Osteoblast (primary cell): ENCODE results near the gene FGFBP1. TPM values are rescaled to one million over a fixed set of nuclear protein-coding genes. Genes with fewer than 3 reads are reported as not detected.

ENCODE experiments used
- DNase-seq: peaks from one replicate; pipeline ENCODE4 v3.0.0; 2011; ENCODE audit warnings: low spot score, mixed read lengths; ENCODE audit not compliant: insufficient read length; ENCODE audit errors: missing footprints
- H2AFZ ChIP-seq: 2 replicates; pipeline ENCODE4 v1.6.0; 2011; ENCODE audit warnings: mild to moderate bottlenecking, low read length
- H3K27ac ChIP-seq: 2 replicates; pipeline ENCODE4 v1.5.1; 2011; ENCODE audit warnings: mild to moderate bottlenecking, low read depth, low read length, moderate library complexity
- H3K27me3 ChIP-seq: 2 replicates; pipeline ENCODE4 v1.6.0; 2012; ENCODE audit warnings: mild to moderate bottlenecking, control low read depth, inconsistent platforms, low read length, moderate library complexity; ENCODE audit not compliant: insufficient read depth
- H3K36me3 ChIP-seq: 2 replicates; pipeline ENCODE4 v1.5.1; 2011; ENCODE audit warnings: mild to moderate bottlenecking, low read length, control low read depth, moderate library complexity; ENCODE audit not compliant: insufficient read depth
- H3K4me1 ChIP-seq: 2 replicates; pipeline ENCODE4 v1.5.1; 2011; ENCODE audit warnings: mild to moderate bottlenecking, low read length, control low read depth, moderate library complexity; ENCODE audit not compliant: insufficient read depth
- H3K4me2 ChIP-seq: 2 replicates; pipeline ENCODE4 v1.6.0; 2011; ENCODE audit warnings: mild to moderate bottlenecking, low read length; ENCODE audit not compliant: insufficient read depth
- H3K4me3 ChIP-seq: fragments of 200-600 bp; sonication (generic); 3 replicates; pipeline ENCODE4 v1.5.1; 2012; ENCODE audit warnings: mild to moderate bottlenecking, low read length, inconsistent platforms; ENCODE audit not compliant: insufficient read depth
- H3K79me2 ChIP-seq: 2 replicates; pipeline ENCODE4 v1.6.0; 2012; ENCODE audit warnings: mild to moderate bottlenecking, low read length, control low read depth, inconsistent platforms; ENCODE audit not compliant: insufficient read depth
- H3K9me3 ChIP-seq: 2 replicates; pipeline ENCODE4 v1.5.1; 2011; ENCODE audit warnings: low read depth, low read length, control low read depth
- H4K20me1 ChIP-seq: 2 replicates; pipeline ENCODE4 v1.6.0; 2012; ENCODE audit warnings: mild to moderate bottlenecking, low read length, control low read depth; ENCODE audit not compliant: insufficient read depth
- total RNA-seq: library from RNA; depleted of rRNA; stranded (reverse); fragments of >200 nt; gene quantifications from 2 replicates; pipeline ENCODE4 v1.2.3, GENCODE V29; 2012
- TF ChIP-seq, protein P1 (sequence below): IDR thresholded peaks from 2 replicates; pipeline ENCODE4 v1.5.1; 2011; ENCODE audit warnings: mild to moderate bottlenecking, low read depth, low read length, moderate library complexity; ENCODE audit errors: extremely low read depth

Gene FGFBP1
- total RNA-seq, 1 donor = not detected

DNA sequence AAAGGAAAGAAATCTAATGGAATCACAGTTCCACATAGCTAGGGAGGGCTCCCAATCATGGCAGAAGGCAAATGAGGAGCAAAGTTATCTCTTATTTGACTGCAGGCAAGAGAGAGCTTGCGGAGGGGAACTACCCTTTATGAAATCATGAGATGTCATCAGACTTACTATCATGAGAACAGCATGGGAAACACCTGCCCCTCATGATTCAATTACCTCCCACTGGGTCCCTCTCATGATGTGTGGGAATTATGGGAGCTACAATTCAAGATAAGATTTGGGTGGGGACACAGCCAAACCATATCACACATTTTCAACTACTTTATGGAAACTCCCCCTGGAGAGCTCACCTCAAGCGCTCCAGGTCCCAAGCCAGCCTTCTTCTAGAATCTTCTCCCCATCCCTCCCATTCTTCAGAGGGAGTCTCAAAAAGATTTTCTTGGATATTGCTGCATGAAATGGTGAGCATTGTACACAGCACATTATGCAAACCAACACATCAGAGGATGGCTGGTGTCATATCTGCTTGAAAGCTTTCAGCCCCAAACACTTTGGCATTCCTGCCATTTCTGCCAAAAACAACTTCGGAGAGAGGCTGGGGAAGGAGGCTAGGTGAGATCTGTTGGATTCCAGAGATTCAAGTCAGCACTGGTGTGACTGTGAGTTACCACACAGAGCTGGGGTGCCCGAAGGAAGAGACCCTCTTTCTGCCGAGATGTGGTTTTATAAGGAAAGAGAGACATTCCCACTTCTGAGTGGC is 6.9 kb downstream of the FGFBP1 start:
- Histone ChIP-seq H3K4me1 (no peaks in the 10 kb centered on the region), H3K4me2 (no peak overlapping the region), H2AFZ (no peak overlapping the region), H3K36me3 (no peaks in the 10 kb centered on the region), H3K4me3 (no peak overlapping the region), H3K79me2 (no peaks in the 10 kb centered on the region), H3K9me3 (no peaks in the 10 kb centered on the region), H3K27me3 (peaks cover 12% of the 10 kb centered on the region), H4K20me1 (no peaks in the 10 kb centered on the region), H3K27ac (no peak overlapping the region)
- TF ChIP-seq, protein P1, sequence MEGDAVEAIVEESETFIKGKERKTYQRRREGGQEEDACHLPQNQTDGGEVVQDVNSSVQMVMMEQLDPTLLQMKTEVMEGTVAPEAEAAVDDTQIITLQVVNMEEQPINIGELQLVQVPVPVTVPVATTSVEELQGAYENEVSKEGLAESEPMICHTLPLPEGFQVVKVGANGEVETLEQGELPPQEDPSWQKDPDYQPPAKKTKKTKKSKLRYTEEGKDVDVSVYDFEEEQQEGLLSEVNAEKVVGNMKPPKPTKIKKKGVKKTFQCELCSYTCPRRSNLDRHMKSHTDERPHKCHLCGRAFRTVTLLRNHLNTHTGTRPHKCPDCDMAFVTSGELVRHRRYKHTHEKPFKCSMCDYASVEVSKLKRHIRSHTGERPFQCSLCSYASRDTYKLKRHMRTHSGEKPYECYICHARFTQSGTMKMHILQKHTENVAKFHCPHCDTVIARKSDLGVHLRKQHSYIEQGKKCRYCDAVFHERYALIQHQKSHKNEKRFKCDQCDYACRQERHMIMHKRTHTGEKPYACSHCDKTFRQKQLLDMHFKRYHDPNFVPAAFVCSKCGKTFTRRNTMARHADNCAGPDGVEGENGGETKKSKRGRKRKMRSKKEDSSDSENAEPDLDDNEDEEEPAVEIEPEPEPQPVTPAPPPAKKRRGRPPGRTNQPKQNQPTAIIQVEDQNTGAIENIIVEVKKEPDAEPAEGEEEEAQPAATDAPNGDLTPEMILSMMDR = no peak
- DNase-seq = no peak

GRCh38 chr4:15930314-15930713 is 8.2 kb downstream of the FGFBP1 start:
- H4K20me1 ChIP-seq = no peaks in the 10 kb centered on the region
- no peak for DNase-seq

GRCh38 chr4:15929540-15929939 is 9.0 kb downstream of the FGFBP1 start:
- TF ChIP-seq, protein P1 = no peak

More at GRCh38 chr4:15930314-15930713, 8.2 kb downstream of the FGFBP1 start:
- TF ChIP-seq, protein P1 = no peak
- peaks cover 11% of the 10 kb centered on the region for H3K27me3 ChIP-seq
- no peak overlapping the region for H3K4me2 ChIP-seq
- H3K9me3 ChIP-seq = no peaks in the 10 kb centered on the region
- no peaks in the 10 kb centered on the region for H3K4me1 ChIP-seq
- H3K36me3 ChIP-seq = no peaks in the 10 kb centered on the region
- no peak overlapping the region for H3K4me3 ChIP-seq
- H2AFZ ChIP-seq = no peak overlapping the region
- no peaks in the 10 kb centered on the region for H3K79me2 ChIP-seq
- H3K27ac ChIP-seq = no peak overlapping the region

DNA sequence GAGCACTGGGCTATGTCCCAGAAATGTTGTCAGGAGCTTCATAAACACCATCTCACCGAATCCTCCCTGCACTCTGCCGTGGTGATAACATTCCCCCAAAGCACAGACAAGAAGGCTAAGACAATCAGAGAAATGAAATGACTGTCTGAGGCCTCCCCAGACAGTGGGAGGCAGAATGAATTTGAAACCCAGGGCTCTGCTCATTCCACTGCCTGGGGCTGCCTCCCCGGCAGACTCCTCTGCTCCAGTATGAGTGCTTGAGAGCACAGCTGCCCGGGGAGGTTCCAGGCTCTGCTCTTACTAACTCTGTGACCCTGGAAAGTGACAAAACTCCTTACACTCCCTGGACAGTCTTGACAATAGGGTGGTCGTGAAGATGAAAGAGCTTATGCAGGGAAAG is 9.7 kb downstream of the FGFBP1 start:
- Histone ChIP-seq H2AFZ (no peak overlapping the region), H3K27ac (no peak overlapping the region), H3K9me3 (no peaks in the 10 kb centered on the region), H4K20me1 (no peaks in the 10 kb centered on the region), H3K27me3 (peaks cover 11% of the 10 kb centered on the region), H3K79me2 (no peaks in the 10 kb centered on the region), H3K4me2 (no peak overlapping the region), H3K4me3 (no peak overlapping the region), H3K4me1 (no peaks in the 10 kb centered on the region), H3K36me3 (no peaks in the 10 kb centered on the region)
- no peak for DNase-seq
- TF ChIP-seq, protein P1 = no peak

More at GRCh38 chr4:15929540-15929939, 9.0 kb downstream of the FGFBP1 start:
- Histone ChIP-seq H3K27me3 (peaks cover 11% of the 10 kb centered on the region), H3K9me3 (no peaks in the 10 kb centered on the region), H3K4me2 (no peak overlapping the region), H3K4me3 (no peak overlapping the region), H3K36me3 (no peaks in the 10 kb centered on the region), H4K20me1 (no peaks in the 10 kb centered on the region), H3K4me1 (no peaks in the 10 kb centered on the region), H3K79me2 (no peaks in the 10 kb centered on the region), H2AFZ (no peak overlapping the region), H3K27ac (no peak overlapping the region)
- no peak for DNase-seq
